ENCODE results near the gene PBXIP1.
"Not testable (repeated sequence)": the region's sequence is repeated elsewhere in the genome, so short reads cannot be mapped to it uniquely, and the experiment has no call there.

The PBXIP1 gene

DNA sequence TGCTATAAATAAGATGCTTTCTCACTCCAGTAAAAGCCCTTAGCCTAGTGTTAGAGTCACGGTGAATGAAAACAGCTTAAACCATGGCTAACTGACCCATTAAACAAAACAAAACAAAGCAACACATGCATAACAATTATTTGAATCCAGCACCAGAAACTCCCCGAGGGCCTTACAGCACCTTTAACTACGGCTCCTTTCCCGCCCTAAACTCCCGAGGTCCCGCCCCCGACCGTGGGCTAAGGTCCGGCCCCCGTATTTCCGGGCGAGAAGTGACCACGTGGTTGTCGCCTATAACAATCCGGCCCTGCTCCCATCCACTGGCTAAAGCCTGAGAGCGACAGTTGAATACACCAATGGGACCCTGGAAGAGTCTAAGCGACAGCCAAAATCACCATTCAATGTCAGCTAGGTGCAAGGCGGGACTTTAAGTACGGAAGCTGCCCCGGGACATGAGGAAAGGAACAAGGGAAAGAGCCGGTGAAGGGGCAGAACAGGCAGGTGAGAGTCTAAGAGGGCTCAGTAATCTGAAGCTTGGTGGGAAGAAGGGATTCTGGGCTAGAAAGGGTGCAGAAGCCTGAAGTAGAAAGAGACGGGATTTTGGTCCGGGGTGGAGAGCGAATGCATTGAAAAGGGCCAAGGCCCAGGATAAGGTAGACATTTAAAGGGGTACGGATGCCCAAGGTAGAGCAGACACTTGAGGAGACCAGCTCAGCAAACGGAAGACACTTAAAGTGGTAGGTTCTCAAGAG, 27.2 kb upstream of the PBXIP1 start, which contains the start of gene FLAD1:
FLAD1 (plus strand) TSS at position 448 of the 752 bp plus-strand sequence. CDS start 351 bp downstream, outside the sequence.
- TF ChIP-seq, protein P1, sequence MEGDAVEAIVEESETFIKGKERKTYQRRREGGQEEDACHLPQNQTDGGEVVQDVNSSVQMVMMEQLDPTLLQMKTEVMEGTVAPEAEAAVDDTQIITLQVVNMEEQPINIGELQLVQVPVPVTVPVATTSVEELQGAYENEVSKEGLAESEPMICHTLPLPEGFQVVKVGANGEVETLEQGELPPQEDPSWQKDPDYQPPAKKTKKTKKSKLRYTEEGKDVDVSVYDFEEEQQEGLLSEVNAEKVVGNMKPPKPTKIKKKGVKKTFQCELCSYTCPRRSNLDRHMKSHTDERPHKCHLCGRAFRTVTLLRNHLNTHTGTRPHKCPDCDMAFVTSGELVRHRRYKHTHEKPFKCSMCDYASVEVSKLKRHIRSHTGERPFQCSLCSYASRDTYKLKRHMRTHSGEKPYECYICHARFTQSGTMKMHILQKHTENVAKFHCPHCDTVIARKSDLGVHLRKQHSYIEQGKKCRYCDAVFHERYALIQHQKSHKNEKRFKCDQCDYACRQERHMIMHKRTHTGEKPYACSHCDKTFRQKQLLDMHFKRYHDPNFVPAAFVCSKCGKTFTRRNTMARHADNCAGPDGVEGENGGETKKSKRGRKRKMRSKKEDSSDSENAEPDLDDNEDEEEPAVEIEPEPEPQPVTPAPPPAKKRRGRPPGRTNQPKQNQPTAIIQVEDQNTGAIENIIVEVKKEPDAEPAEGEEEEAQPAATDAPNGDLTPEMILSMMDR (IDR thresholded peaks at IDR 0.05; ENCODE audit: poor library complexity, severe bottlenecking) = no peak
- Histone ChIP-seq H3K27ac (ENCODE audit: poor library complexity, severe bottlenecking) (peak within 1 kb of the TSS; percentile 67), H3K9me3 (ENCODE audit: severe bottlenecking) (no peaks in the 10 kb centered on the region), H3K27me3 (ENCODE audit: insufficient read depth, poor library complexity, severe bottlenecking) (no peaks in the 10 kb centered on the region), H3K4me1 (ENCODE audit: insufficient read depth, poor library complexity, severe bottlenecking) (peaks cover 10% of the 10 kb centered on the region), H3K4me3 (ENCODE audit: severe bottlenecking) (peak within 1 kb of the TSS; percentile 75), H3K36me3 (ENCODE audit: low read depth) (peaks cover 49% of the 10 kb centered on the region)
- peak; percentile 99 for ATAC-seq (ENCODE audit: low read depth)
- DNase-seq (ENCODE audit: low spot score) = peak; percentile 98

DNA sequence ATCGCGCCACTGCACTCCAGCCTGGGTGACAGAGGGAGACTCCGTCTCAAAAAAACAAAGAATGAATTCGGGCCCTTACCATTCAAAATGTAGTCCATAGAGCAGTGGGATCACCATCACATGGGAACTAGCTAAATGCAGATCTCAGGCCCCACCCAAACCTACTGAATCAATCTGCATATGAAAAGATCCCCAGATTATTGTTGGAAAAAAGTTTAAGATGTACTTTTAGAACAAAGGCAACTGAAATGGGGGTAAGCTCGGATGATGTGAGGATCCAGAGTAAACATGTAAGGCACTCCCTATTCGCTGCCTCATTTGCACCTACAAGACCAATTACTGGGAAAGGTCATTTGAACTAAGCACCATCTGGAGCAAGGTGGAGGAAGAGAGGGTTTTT, 26.4 kb upstream of the PBXIP1 start:
- peaks cover 49% of the 10 kb centered on the region for H3K36me3 ChIP-seq (ENCODE audit: low read depth)
- H3K4me1 ChIP-seq (ENCODE audit: insufficient read depth, poor library complexity, severe bottlenecking) = peaks cover 10% of the 10 kb centered on the region
- no peak for ATAC-seq (ENCODE audit: low read depth)
- TF ChIP-seq, protein P1 (IDR thresholded peaks at IDR 0.05; ENCODE audit: poor library complexity, severe bottlenecking) = no peak
- no peaks in the 10 kb centered on the region for H3K27me3 ChIP-seq (ENCODE audit: insufficient read depth, poor library complexity, severe bottlenecking)
- H3K4me3 ChIP-seq (ENCODE audit: severe bottlenecking) = peak overlapping the region; percentile 75
- no peak for DNase-seq (ENCODE audit: low spot score)
- H3K9me3 ChIP-seq (ENCODE audit: severe bottlenecking) = no peaks in the 10 kb centered on the region
- H3K27ac ChIP-seq (ENCODE audit: poor library complexity, severe bottlenecking) = peak overlapping the region; percentile 67

DNA sequence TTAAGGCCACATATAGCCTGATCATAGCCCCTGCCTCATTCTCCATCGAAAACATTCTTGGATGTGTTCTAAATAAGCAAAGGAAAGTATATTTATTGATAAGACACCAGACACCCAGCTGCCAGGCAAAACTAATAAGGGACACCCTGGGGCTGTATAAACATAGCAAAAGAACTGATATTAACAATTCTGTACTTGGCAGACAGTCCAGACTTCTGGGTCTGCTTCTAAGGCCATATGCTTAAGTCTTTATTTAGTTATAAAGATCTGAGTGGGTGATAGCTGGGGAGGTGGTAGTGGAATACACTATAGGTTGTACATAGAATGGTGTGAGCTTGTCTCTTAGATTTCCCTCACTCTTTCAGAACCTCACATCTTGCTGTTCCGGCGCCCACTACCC, 22.5 kb upstream of the PBXIP1 start:
- no peak for ATAC-seq (ENCODE audit: low read depth)
- H3K36me3 ChIP-seq (ENCODE audit: low read depth) = peaks cover 43% of the 10 kb centered on the region

DNA sequence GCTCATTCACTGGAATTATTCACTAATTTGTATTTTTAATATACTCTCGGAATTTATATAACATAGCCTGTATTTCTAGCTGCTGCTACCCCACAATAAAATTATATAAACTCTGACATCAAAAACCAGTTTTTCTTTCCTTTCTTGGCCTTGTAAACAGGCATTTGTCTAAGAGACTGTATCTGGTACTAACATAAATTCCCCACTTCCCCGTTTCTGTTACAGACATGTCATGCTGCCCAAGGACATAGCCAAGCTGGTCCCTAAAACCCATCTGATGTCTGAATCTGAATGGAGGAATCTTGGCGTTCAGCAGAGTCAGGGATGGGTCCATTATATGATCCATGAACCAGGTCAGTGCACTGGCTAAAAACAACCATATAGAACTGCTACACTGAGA, 21.9 kb upstream of the PBXIP1 start:
- H3K4me3 ChIP-seq (ENCODE audit: severe bottlenecking); H3K9me3 ChIP-seq (ENCODE audit: severe bottlenecking); ATAC-seq (ENCODE audit: low read depth); DNase-seq (ENCODE audit: low spot score); H3K27me3 ChIP-seq (ENCODE audit: insufficient read depth, poor library complexity, severe bottlenecking): not testable (repeated sequence)
- H3K27ac ChIP-seq (ENCODE audit: poor library complexity, severe bottlenecking) = peak overlapping the region; percentile 99
- peaks cover 43% of the 10 kb centered on the region for H3K36me3 ChIP-seq (ENCODE audit: low read depth)
- H3K4me1 ChIP-seq (ENCODE audit: insufficient read depth, poor library complexity, severe bottlenecking) = peaks cover 10% of the 10 kb centered on the region

More for the DNA sequence above, 22.5 kb upstream of the PBXIP1 start:
- no peak overlapping the region for H3K27ac ChIP-seq (ENCODE audit: poor library complexity, severe bottlenecking)
- no peak overlapping the region for H3K4me3 ChIP-seq (ENCODE audit: severe bottlenecking)
- TF ChIP-seq, protein P1 (IDR thresholded peaks at IDR 0.05; ENCODE audit: poor library complexity, severe bottlenecking) = no peak
- no peaks in the 10 kb centered on the region for H3K9me3 ChIP-seq (ENCODE audit: severe bottlenecking)
- H3K27me3 ChIP-seq (ENCODE audit: insufficient read depth, poor library complexity, severe bottlenecking) = no peaks in the 10 kb centered on the region
- no peak for DNase-seq (ENCODE audit: low spot score)
- H3K4me1 ChIP-seq (ENCODE audit: insufficient read depth, poor library complexity, severe bottlenecking) = peaks cover 6% of the 10 kb centered on the region

DNA sequence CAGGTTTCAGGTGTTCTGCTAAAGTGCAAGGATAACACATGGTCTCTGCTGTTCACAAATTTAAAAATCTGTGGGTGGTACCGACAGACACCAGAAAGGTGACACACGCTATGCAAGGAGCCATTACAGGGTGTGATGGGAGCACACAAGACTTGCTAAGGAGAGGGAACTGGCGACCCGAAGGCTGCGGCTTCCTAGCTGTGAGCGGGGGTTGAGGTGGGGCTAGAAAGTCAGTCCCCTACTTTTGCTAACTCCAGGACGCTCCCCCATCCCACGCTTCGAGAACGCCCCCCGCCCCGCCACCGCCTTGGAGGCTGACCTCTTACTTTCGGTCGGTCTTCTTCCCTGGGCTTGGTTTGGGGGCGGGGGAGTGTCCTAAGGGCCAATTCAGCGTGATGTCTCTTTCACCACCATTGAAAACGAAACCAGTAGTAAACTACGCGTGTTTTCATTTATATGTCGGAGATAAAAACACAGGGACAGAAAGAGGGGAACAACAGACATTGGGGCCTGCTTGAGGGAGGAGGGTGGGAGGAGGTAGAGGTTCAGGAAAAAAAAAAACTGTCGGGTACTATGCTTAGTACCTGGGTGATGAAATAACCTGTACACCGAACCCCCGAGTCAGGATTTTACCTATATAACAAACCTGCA, 19.6 kb upstream of the PBXIP1 start:
- Histone ChIP-seq H3K9me3 (ENCODE audit: severe bottlenecking) (no peaks in the 10 kb centered on the region), H3K36me3 (ENCODE audit: low read depth) (peaks cover 43% of the 10 kb centered on the region), H3K27me3 (ENCODE audit: insufficient read depth, poor library complexity, severe bottlenecking) (no peaks in the 10 kb centered on the region), H3K27ac (ENCODE audit: poor library complexity, severe bottlenecking) (peak overlapping the region; percentile 99), H3K4me1 (ENCODE audit: insufficient read depth, poor library complexity, severe bottlenecking) (peaks cover 17% of the 10 kb centered on the region), H3K4me3 (ENCODE audit: severe bottlenecking) (peak overlapping the region; percentile 53)
- DNase-seq (ENCODE audit: low spot score) = no peak
- ATAC-seq (ENCODE audit: low read depth) = no peak
- TF ChIP-seq, protein P1 (IDR thresholded peaks at IDR 0.05; ENCODE audit: poor library complexity, severe bottlenecking) = no peak

Measured in RWPE2 (cell line).